ENCODE measurements around the gene KBTBD4.
"Not testable (repeated sequence)": the region's sequence is repeated elsewhere in the genome, so short reads cannot be mapped to it uniquely, and the experiment has no call there.

KBTBD4 gene

DNA sequence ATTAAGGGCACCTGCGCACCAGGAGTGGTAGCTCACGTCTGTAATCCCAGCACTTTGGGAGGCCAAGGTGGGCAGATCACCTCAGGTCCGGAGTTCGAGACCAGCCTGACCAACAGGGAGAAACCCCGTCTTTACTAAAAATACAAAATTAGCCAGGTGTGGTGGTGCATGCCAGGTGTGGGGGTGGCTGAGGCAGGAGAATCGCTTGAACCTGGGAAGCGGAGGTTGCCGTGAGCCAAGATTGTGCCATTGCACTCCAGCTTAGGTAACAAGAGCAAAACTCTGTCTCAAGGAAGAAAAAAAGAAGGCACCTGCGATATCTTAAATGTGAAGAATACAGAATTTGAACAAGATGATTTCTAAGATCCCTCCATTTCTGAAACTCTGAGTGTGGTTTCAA, 52.7 kb downstream of the KBTBD4 start:
- not testable (repeated sequence) for DNase-seq (ENCODE audit: low read depth in 2 of 2)

DNA sequence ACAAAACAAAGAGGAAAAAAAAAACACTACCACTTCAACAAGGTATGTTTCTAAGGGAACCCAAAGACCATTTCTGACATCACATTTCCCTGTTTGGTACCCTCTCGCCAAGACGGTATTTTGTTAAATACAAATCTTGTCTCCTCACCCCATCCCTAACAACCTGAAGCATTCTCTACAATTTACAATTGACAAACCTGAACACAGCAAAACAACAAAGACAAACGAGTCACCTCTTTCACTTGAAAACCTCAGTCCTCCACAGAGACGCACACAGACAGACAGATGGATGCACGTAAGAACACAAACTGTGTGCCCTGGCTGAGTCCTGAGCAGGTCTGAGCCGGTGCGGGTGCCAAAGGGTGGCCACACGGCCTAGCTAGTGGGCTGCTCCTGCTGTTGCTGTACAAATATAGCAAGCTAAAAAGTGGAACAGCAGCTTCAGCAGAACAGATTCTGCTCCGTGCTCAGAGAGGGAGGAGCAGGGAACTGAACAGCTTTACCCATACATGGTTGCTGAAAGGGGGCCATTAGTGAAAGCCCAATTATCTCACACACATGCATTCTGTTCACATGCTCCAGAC, 54.4 kb downstream of the KBTBD4 start:
- DNase-seq (ENCODE audit: low read depth in 2 of 2) = no peak

DNA sequence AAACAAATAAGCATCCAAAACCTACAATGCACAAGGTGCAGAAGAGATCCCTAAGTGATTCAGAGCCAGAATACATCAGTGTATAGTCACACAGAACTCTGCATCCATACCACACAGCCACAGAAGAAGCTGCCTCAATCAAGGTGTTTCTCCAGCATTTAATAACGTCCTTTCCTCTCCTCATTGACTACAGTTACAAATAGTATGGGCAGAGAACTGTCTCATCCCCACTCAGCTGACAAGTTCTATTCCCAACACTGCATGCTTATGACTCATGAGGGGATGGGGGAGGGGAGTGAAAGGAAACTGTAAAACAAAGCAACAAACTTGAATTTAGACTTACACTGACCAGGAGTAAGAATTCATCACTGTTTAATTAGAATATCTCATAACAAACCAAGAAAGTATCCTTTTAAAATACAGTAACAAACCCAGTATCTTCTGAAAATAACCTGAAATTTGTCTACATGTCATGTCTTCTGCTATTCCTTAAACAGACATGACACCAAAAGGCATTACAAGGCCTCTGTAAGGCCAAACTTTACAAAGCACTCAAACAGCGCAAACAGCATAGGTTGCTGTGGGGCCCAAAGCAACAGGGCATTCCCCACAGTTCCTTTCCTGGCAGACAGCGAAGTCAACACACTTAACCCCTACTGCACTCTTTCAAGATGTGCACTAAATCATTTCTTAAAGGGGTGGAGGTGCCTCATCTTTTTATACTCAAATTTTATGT, 55.1 kb downstream of the KBTBD4 start:
- DNase-seq (ENCODE audit: low read depth in 2 of 2) = peak in 1 of 2 donors; percentile 25
